ENCODE data around the gene ZNF782.

DNA sequence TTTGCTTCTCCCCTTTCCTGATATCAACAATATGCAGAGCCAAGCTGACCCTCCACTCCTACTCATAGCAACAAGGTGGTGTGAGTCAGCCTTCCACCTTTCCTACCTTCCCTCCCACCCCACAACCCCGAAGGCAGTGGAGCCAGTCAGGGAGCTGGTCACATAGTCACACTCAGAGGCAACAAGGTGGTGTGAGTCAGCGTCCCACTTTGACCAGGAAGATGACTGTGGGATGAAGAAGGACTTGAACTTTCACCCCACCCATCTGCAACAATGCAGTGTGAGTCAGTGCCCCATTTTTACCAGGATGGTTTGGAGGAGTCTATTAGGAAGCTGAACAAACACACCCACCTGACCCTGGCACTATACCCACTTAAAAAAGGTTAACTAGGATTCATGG, 30.1 kb upstream of the ZNF782 start:
- TF ChIP-seq, protein P1, sequence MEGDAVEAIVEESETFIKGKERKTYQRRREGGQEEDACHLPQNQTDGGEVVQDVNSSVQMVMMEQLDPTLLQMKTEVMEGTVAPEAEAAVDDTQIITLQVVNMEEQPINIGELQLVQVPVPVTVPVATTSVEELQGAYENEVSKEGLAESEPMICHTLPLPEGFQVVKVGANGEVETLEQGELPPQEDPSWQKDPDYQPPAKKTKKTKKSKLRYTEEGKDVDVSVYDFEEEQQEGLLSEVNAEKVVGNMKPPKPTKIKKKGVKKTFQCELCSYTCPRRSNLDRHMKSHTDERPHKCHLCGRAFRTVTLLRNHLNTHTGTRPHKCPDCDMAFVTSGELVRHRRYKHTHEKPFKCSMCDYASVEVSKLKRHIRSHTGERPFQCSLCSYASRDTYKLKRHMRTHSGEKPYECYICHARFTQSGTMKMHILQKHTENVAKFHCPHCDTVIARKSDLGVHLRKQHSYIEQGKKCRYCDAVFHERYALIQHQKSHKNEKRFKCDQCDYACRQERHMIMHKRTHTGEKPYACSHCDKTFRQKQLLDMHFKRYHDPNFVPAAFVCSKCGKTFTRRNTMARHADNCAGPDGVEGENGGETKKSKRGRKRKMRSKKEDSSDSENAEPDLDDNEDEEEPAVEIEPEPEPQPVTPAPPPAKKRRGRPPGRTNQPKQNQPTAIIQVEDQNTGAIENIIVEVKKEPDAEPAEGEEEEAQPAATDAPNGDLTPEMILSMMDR (IDR thresholded peaks at IDR 0.05; ENCODE audit: insufficient read depth, low read length, poor library complexity, severe bottlenecking), result no peak
- TF ChIP-seq EZH2phosphoT487 (conservative IDR thresholded peaks at IDR 0.05; ENCODE audit: low read length), result no peak

Data from SU-DHL-6 (cell line).